ENCODE measurements around the gene ESRP2.

Gene ESRP2

GRCh38 chr16:68263559-68264127 lies 27.7 kb upstream of the ESRP2 start:
- DNase-seq: no peak

GRCh38 chr16:68259007-68259825 lies 23.3 kb upstream of the ESRP2 start:
- DNase-seq: no peak

GRCh38 chr16:68257906-68258800 lies 22.2 kb upstream of the ESRP2 start:
- DNase-seq: no peak

- DNase-seq: no peak
Observed at GRCh38 chr16:68257251-68257905, 21.5 kb upstream of the ESRP2 start.

GRCh38 chr16:68255712-68256111 lies 19.8 kb upstream of the ESRP2 start:
- no peak for DNase-seq

- DNase-seq: no peak
Observed at GRCh38 chr16:68253721-68254120, 17.8 kb upstream of the ESRP2 start.

- no peak for DNase-seq
Observed at GRCh38 chr16:68252383-68252782, 16.5 kb upstream of the ESRP2 start.

- DNase-seq: no peak
Observed at GRCh38 chr16:68251832-68252231, 15.9 kb upstream of the ESRP2 start.

GRCh38 chr16:68250951-68251350 lies 15.0 kb upstream of the ESRP2 start:
- no peak for DNase-seq

- no peak for DNase-seq
Observed at GRCh38 chr16:68249371-68249770, 13.4 kb upstream of the ESRP2 start.

GRCh38 chr16:68247932-68248331 lies 12.0 kb upstream of the ESRP2 start:
- no peak for DNase-seq

- no peak for DNase-seq
Observed at GRCh38 chr16:68247400-68247799, 11.5 kb upstream of the ESRP2 start.

- DNase-seq: no peak
Observed at GRCh38 chr16:68246666-68247065, 10.7 kb upstream of the ESRP2 start.

GRCh38 chr16:68246121-68246520 lies 10.2 kb upstream of the ESRP2 start:
- no peak for DNase-seq

GRCh38 chr16:68244903-68245853 lies 9.3 kb upstream of the ESRP2 start, which contains the start of gene PLA2G15:
TSS of gene PLA2G15 (plus strand) at chr16:68245373. CDS start at chr16:68245427, 54 bp downstream.
- DNase-seq: peak; percentile 60

- no peak for DNase-seq
Observed at GRCh38 chr16:68244481-68244902, 8.6 kb upstream of the ESRP2 start.

- no peak for DNase-seq
Observed at GRCh38 chr16:68242926-68243858, 7.3 kb upstream of the ESRP2 start.

- no peak for DNase-seq
Observed at GRCh38 chr16:68242085-68242484, 6.2 kb upstream of the ESRP2 start.

- DNase-seq: no peak
Observed at GRCh38 chr16:68238029-68238345, 2.1 kb upstream of the ESRP2 start.

- peak; percentile 90 for DNase-seq
Observed at GRCh38 chr16:68237243-68238028, 1.5 kb upstream of the ESRP2 start.

Measured in NCI-H748 treated with DMSO at 0.1 percent for 48 hours (cell line).